Fibroblast of gingiva (primary cell): ENCODE data around the gene ZFHX3.

ENCODE experiments used
- DNase-seq: peaks from one replicate; pipeline ENCODE4 v3.0.0-alpha.2; 2011; ENCODE audit warnings: low read depth

The ZFHX3 gene

DNA sequence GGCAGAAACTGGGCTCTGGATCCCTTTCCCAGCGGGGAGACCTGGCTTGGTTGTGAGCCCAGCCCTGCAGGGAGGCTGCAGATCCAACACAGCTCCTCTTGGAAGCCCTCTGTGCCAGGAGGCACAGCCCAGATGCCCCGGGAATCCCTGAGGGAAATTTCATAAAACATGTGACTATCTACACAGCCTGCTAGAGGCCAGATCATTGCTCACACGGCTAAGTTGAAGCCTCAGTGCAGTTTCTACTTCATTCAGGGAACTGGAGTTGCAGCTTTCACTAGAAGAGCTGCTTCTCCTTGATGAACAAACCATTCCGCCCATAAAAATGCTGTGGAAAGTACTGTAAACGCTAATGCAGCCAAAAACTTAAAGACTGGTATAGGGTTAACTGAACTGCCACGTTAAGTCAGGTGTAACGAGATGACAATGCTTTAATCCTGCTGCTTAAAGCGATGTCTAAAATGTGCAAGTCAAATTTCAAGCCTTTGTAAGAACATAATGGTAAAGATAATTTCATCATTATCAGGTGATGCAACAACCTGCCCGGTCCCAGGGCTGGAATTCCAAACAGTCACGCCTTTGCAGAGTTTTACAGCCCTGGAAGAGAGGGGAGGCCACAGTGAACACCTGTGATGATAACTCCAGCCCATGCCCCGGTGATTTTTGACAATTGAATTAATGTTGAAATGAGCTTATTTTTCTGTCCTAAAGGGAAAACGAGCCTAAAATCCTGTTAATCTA, 172.5 kb downstream of the ZFHX3 start:
- DNase-seq = no peak

- no peak for DNase-seq
Observed at GRCh38 chr16:72873853-72874252, 174.1 kb downstream of the ZFHX3 start.

DNA sequence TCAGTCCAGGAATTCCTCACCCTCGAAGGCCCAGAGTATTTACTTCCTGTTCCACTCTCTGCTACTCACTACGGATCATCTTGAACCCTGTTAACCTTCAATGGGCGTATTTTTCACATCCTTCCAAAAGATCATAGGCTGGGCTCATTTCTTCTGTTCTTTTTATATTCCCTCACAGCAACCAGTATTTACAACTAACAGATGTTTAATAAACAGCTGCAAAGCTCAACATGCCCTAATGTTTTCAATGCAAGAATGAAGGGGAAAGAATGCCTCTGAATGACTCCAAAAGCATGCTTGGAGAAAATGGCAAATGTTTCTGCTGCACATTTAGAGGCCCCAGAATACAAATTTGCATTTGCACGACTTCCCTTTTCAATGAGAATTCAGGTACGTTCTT, 174.9 kb downstream of the ZFHX3 start:
- DNase-seq = no peak

- DNase-seq = no peak
Observed at GRCh38 chr16:72865835-72866234, 182.1 kb downstream of the ZFHX3 start.

DNA sequence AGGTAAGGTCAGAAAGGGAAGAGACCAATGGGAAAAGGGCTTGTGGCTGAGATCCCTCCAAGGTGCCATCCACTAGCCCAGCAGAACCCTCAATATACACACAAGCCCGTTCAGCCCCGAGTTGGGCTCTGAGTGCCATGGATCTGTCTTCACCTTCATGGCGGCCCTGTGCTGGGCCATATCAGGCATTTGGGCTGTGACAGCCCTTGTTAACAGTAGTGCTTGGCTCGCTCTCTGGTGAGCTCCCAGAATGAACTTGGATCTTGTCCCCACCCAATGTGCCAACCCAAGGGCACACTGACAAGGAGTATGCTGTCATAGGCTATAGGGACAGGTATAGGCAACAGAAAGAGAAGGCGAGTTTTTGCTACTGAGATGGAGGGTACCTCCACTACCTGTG, 182.7 kb downstream of the ZFHX3 start:
- DNase-seq = no peak

GRCh38 chr16:72864130-72864833, 183.6 kb downstream of the ZFHX3 start:
- DNase-seq = no peak

DNA sequence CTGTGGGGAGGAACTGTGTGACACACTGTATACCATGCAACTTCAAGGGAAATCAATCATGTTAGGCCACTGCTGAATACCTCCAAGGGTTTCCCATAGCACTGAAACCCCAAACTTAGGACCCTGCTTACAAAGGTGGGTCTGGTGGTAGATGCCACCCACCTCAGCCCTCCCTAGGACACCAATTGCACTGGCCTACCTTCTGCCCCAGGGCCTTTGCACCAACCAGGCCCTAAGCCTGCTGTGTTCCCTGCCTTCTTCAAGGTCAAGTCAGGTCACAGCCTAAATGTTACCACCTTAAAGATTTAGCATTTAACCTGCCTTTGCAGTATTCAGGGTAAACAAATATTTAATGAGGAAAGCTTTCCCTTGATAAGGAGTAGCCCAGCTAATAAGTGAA, 185.8 kb downstream of the ZFHX3 start:
- no peak for DNase-seq

DNA sequence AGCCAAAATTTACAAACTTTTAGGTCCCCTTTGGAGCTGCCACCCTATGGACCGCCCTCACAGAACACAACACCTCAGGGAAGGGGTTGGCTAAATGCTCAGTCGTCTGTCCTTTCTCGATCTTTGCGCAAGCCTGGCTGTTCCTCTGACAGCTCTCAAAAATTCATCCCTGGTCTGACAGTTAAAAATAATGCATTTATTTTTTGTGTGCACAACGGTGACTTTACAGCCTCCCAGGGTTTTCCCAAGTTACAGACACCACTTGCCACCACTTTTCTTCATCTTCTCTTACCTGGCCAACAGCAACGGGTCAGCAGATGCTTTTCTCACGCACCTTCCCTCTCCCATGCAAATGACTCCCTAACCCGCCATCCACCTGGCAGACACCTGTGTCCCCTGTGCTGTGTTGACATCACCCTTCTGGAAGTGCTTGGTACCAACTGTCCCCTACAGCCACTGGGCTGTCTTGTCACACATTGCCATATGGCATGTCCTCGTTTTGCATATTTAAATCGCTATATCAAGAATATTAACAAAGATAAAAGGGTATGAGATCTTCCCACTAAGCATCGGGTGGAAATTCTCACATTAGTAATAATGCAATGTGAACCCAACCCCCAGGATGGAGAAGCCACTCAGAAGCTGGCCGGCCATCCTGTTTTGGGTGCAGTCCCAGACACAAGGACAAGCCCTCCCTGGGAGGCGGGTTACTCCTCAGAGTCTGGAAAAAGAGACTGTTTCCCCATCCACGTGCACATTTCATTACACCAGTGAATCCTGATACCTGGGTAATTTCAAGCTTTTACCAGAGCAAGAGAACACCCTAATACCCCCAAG, 187.0 kb downstream of the ZFHX3 start:
- DNase-seq = no peak

GRCh38 chr16:72859581-72859980, 188.3 kb downstream of the ZFHX3 start:
- DNase-seq = no peak

- DNase-seq = peak; percentile 54
Observed at GRCh38 chr16:72858665-72859493, 189.0 kb downstream of the ZFHX3 start.

DNA sequence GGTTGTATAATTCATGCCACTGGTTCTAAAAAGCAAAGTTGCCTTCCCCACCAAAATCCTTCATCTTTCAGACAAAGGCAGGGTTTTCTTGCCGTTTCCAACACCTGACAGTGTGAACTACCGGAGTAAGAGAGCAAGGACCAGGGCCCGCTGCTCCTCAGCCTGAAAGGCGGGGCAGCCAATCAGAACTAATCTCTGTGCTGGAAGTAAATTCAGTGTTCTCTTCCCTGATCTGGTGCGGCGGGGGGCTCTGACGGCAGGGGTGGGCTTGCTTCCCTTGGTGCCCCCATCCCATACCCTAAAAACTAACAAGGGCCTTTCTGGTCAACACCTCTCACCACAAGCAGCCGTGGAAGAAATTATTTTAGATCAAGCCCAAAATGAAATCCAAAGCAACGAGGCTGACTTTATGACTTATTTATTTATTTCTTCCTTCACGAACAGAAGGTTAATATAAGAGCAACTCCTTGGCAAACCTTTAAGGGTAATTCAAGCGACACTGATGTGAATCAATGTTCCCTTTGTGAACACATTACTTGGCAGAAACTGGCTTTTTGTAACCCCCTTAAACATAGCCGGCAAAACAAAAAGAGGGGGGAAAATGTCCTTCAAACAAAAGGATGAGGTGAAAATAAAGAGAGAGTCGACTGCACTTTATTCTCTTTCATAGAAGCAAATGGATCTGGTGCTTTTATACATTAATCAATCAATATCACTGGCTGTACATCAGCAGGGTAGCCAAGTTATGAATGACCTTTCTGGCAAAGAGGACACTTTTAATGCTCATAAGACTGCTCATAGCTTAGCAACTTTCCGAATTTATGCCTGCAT, 189.9 kb downstream of the ZFHX3 start:
- no peak for DNase-seq

GRCh38 chr16:72856797-72857196, 191.1 kb downstream of the ZFHX3 start:
- no peak for DNase-seq

- DNase-seq = no peak
Observed at GRCh38 chr16:72854267-72854959, 193.5 kb downstream of the ZFHX3 start.

- no peak for DNase-seq
Observed at GRCh38 chr16:72853575-72854266, 194.2 kb downstream of the ZFHX3 start.

GRCh38 chr16:72852421-72852820, 195.5 kb downstream of the ZFHX3 start:
- no peak for DNase-seq

- peak; percentile 65 for DNase-seq
Observed at GRCh38 chr16:72850853-72851252, 197.1 kb downstream of the ZFHX3 start.

DNA sequence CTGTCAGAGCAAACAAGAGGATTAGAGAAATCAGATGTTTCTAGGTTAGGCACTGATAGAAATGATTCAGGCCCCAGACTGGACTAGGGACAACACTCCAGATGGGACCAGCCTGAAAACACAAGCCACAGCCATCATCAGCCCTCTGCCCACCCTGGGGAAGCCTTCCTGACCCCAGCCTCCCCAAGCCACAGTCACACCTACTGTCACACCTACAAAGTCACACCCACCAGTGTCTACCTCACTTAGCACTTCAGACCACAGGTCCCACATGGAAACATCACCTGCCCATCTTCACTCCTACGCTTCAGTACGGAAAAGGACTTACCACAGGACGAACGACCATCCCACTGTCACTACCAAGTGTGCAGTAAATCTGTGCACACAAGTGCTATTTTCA, 197.9 kb downstream of the ZFHX3 start:
- DNase-seq = no peak

- peak; percentile 94 for DNase-seq
Observed at GRCh38 chr16:72848759-72849664, 198.9 kb downstream of the ZFHX3 start.

DNA sequence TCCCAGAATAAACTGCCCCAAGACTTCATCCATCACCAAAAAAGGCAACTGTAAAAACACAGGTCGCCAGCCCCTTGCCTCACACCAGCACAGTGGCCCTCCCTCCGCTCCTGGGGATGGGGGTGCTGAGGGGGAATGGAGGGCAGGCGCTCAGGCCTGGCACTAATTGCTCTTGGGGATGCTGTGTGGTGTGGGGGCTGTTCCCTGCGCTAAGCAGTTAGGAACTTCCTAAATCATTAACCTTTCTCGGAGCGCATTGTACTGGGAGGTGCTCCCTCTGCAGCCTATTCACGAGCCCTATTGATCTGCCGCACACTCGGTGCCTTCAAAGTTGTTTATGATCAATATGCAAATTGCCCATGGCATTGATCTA, 199.9 kb downstream of the ZFHX3 start:
- no peak for DNase-seq
